Breast epithelium (tissue), 3 donors: ENCODE measurements around the gene USP10.

Source experiments
- CTCF ChIP-seq, 3 donors: fragments of 450-650 bp; IDR thresholded peaks; one replicate each; pipeline ENCODE4 v1.5.1; 2016 to 2017; ENCODE audit warnings: antibody characterized with exemption in 3 of 3, mild to moderate bottlenecking in 3 of 3, moderate library complexity in 3 of 3
- POLR2AphosphoS5 ChIP-seq, 3 donors: sonication (generic); formaldehyde crosslinking; IDR thresholded peaks; one replicate each; pipeline ENCODE4 v1.6.1; 2017; ENCODE audit warnings: antibody characterized with exemption in 3 of 3

- TF ChIP-seq CTCF (IDR thresholded peaks at IDR 0.05) (no peak), POLR2AphosphoS5 (IDR thresholded peaks at IDR 0.05) (no peak)
These were observed 37.6 kb downstream of the USP10 start for GRCh38 chr16:84737192-84738011.
